HG03066 (cell line): ENCODE data around the gene IER5L.

ENCODE experiments used
- ATAC-seq: cut with Tn5 transposase; IDR thresholded peaks from one replicate; pipeline ENCODE4 v1.9.1; 2021; ENCODE audit warnings: low read depth; ENCODE audit not compliant: unreplicated experiment

Gene IER5L

DNA sequence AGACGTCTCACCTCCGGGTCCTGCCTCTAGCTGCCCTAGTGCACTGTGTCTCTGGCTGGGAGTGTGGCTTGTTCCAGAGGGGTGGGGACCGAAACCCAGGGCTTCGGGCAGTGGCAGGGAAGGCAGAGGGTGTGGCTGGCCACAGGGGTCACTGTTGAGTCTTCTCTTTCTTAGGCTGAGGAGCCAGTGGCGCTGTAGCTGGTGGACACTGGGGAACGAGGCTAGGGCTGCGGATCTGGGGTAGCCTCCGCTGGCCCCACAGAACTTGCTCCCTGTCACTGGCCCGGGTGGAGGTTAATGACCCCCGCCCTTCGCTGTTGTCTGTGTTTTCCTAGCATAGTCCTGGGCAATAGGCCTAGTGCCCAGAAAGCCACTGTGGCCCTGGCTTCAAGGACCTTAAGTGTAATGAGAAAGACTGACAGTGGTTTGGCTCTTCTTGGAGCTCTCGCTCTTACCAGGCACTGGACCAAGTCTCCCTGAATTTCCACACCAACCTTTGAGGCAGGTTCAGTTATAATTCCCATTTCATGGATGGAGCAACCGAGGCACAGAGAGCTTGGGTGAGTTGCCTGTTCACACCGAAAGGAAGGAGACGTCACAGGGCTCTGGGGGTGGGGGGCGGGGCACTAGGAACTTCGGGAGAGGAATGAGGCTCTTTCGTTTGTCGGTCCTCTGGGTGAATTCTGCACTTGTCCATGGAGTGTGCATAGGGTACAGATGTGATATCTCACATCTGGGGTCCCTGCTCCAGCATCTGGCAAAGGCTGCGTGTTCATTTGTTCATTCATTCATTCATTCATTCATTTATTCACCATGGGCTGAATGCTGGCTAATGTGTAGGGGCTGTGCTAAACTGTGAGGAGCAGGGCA, 4.8 kb upstream of the IER5L start:
- no peak for ATAC-seq

DNA sequence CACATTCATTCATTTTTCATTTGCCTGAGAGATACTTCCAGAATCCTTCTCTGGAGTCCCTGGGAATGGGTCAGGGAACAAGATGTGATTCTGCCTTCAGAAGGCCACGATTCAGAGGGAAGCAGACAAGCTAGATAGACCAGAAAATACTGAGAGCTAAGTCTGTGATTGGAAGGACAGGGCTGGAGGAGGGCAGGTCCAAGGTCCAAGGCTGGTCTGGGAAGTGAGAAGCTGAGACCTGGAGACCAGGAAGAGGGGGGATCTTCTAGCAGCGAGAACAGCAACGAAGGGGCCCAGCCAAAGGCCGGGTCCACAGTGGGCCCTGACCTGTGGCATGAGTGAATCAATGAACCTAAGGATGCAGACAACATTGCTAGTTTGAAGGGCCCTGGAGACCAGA, 4.1 kb upstream of the IER5L start:
- no peak for ATAC-seq

- no peak for ATAC-seq
These were observed 3.2 kb upstream of the IER5L start for GRCh38 chr9:129181246-129181645.

- ATAC-seq, result no peak
These were observed 714 bp upstream of the IER5L start for GRCh38 chr9:129178568-129179382.

DNA sequence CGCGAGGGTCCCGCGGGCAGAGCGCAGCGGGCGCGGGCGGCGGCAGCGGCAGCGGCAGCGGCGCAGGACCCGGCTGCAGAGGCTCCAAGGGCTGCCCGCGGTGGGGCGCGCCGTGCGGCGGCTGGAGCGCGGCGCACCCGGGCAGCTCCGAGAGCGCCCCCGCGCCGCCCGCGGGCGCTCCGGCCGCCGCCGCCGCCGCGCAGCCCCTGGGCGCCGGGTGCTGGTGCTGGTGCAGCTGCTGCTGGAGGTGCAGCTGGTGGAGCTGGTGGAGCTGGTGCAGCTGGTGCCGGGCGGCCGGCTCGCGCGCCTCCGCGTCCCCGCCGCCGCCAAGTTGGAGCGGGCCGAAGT, 644 bp downstream of the IER5L start:
- ATAC-seq, result peak; percentile 15

DNA sequence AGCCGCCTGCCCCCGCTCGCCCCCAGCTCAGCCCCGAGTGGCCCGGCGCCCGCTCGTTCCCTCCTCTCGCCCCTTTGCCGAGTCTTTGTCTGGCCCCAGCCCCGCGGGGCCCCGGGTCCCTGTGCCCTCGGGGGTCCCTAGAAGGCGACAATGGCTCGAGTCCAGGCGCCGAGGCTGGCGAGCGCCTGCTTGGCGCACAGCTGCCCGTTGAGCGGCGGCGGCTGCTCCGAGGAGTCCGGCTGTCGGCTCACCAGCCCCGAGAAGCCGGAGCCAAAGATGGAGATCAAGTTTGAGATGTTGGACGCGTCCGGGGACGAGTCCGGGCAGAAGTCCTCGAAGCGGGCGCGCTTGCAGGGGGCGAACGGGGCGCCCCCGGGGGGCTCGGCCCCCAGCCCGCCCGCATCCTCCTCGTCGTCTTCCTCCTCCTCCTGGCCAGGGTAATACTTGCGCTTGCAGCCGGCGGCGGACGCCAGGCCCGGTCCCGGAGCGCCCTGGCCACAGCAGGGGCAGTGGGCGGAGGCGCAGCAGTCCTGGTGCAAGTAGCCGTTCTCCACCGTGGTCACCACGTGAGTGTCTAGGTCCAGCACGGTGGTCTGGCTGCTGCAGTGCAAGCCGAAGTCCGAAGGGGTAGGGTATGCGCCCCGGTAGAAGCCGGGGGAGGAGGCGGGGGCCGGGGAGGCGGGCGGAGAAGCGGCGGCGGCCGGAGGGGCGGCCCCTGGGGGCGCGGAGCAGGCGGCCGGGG, 1.2 kb downstream of the IER5L start:
- ATAC-seq, result no peak

DNA sequence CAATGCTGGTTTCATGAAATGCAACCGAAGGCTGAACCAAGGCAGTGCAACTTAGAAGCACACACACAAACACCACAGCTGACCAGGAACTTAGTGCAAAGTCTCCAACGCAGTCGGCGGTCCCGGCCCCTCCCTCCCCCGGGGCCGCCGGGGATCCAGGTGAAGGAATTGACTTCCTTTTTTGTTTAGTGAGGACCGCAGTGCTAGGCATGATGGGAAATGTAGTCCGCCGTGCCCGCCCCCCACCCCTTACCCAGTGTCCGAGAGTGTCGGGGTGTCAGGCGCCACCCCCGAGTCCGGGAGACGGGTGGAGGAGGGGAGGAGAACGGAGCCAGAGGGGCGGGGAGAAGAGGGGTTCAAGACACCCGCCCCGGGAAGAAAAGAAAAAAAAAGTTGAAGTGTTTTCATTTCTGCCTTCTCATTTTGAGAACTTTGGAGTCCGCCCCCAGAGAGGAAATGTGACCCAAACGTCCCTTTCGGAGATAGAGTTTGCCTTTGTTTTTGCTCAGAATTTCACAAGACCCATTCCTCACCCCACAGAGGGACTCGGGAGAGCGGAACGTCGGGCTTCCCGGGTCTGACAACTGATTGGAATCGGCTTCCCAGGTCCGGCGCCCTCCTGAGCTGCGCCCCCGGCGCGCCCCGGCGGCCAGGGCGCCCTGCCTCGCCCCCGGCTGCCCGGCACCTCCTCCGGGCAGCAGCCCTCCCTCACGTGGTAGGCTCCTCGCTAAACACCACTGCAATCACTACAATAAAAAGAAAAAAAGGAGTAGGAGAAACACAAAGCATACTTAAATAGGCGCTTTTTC, 2.0 kb downstream of the IER5L start:
- no peak for ATAC-seq

DNA sequence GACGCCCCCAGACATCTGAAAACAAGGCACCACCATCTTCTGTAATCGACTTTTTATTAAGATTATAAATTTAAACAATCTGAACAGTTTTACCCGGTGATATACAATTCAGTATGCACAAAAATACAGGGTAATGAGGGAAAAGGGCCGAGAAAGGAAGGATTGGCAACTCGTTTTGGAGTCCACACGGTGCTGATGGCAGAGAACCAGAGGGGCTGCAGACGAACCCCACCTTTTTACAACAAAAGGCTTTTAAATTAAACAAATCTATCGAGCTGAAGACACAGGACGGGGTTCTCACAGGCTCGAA, 2.6 kb downstream of the IER5L start:
- no peak for ATAC-seq

GRCh38 chr9:129174724-129175514, 3.1 kb downstream of the IER5L start:
- ATAC-seq, result no peak

- no peak for ATAC-seq
These were observed 3.8 kb downstream of the IER5L start for GRCh38 chr9:129174102-129174723.

GRCh38 chr9:129173296-129174101, 4.6 kb downstream of the IER5L start:
- no peak for ATAC-seq

DNA sequence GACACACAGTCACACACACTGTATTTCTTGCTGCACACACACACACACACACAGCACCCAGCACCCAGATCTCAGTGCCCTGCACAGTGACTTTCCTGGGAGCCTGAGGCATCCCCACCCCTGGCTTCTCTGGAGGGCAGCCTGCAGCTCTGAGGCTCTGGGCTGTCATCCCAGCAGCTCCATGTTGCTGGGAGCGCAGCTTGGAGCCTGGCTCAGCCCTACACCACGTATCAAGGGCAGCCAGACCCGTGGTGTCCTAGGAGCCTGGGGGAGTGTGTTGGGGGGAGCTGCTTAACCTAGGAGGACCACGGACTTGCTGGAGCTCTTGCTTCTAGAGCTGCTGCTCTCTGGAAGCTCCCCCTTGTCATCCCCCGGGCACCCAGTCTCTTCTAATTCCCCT, 5.2 kb downstream of the IER5L start:
- no peak for ATAC-seq

DNA sequence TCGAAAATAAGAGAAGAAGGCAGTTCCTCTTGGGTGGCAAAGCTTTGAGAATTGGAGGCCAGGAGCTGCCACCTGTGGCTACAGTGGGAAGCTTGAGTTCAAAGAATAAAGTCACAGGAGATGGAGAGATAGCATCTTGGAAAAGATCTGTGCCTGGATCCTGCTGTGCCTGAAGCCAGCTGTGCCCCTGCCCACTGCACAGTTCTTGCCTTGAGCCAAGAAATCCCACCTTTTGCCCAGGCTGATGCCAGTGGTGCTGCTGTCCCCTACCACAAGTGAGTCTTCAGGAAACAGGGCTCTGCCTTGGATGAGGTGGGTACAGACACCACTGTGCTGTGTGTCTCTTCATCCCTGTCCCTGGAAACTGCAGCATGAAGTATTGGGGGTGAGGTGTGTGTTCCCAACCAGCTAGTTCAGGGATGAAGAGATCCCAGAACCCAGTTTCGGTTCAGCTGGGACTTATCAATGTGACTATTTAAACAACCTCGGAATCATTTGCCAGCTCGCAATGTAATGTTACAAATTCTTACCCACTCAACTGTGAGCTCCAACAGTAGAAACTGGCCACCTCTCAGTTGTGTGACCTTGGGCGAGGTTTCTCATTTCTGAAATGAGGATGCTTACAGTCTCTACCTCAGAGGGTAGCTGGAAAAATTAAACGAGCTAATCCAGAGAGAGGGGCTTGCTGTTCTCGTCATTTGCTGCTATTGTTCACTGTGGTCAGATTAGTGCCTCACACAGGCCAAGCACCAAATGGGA, 5.9 kb downstream of the IER5L start:
- ATAC-seq, result no peak

DNA sequence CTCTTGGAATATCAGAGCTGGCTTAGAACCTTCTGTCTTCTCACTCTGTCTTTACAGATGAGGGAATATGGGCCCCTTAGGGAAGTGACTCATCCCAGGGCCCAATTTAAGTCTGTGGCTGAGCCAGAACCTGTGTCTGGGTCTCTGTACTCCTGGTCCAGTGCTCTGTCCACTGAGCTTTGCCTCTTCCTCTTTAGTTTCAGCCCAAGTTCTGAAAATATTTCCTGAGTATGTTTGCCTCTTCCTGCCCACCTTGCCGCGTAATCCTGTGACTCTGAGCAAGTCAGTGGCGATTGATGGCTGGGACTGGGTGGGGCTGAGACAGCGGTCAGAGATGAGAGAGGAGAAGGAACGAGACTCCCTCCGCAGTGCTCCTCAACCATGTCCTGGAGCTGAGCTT, 7.8 kb downstream of the IER5L start:
- no peak for ATAC-seq

DNA sequence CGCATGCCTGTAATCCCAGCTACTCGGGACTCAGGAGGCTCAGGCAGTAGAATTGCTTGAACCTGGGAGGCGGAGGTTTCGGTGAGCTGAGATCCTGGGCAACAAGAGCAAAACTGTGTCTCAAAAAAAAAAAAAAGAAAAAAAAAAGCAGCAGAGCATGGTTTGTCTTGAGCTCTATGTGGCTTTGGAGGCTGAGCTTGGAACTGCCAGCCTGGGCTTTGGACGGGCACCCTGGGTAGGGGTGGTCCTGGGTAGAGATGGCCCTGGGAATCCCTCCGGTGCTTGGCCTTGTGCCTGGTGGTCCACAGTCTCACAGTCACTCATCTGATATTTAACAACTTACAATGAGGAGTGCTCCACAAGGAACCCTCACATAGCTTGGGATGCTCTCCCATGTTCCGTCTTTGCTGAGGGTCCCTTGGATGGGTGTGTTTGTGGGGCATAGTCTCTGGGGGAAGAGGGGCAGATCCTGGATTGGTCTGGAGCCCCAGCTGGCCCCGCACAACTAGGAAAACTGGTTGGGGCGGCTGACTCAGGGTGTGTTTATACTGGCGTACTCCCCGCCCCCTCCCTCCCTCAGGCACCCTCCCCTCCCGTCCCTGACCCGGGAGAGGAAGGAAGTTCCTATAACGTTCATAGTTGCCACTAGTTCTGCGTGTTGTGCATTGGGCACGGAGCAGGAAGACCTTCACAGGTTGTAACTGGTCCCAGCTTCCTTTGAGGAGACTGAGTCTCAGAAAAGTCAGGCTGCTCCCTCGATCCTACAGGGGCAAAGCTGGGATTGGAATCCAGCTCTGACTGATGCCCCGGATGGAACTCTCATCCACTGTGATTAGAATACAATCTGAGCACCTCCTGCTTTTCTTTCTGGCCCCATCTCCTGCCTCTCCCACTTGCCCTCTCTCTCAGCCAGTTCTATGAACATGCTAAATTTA, 11.2 kb downstream of the IER5L start:
- no peak for ATAC-seq

DNA sequence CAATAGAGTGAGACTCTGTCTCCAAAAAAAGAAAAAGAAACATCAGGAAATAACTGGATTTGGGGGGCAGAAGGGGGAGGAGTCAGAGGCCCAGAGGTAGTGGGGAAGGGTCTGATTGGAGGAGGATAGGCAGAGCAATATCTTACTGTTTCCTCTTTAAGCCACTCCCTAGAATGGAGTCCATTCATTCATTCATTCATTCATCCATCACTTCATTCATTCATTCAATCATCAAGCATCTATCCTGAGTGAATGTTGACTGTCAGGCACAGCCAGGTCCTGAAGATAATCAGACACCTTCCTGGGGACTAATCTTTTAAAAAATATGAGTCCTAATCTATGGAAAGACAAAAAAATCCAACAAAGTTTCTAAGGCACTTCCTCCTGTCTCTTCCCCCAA, 12.9 kb downstream of the IER5L start:
- no peak for ATAC-seq
